HEK293T (cell line): Measurements from ENCODE around the gene CCDC170.

Experiments
- CTCF ChIA-PET: fragments of 350-600 bp; formaldehyde crosslinking; extraction: SDS; loops from one replicate; lab custom pipeline; 2021; ENCODE audit warnings: antibody characterized with exemption, inconsistent platforms; lab: Yijun Ruan, JAX
- POLR2A ChIA-PET: fragments of 350-600 bp; formaldehyde crosslinking; extraction: SDS; loops from one replicate; lab custom pipeline; 2020; ENCODE audit warnings: antibody characterized with exemption, inconsistent platforms; lab: Yijun Ruan, JAX
- DNase-seq: peaks from one replicate; pipeline ENCODE4 v3.0.0; 2012; ENCODE audit warnings: mixed read lengths; ENCODE audit errors: extremely low spot score
- ARNT ChIP-seq: fragments of 450-650 bp; IDR thresholded peaks from 2 replicates; pipeline ENCODE4 v1.6.1; 2017; ENCODE audit warnings: mild to moderate bottlenecking
- BHLHE40 ChIP-seq: fragments of 450-650 bp; IDR thresholded peaks from 2 replicates; pipeline ENCODE4 v1.6.1; 2016; ENCODE audit warnings: mild to moderate bottlenecking, moderate library complexity, borderline replicate concordance
- CTBP1 ChIP-seq: fragments of 450-650 bp; IDR thresholded peaks from 2 replicates; pipeline ENCODE4 v1.6.1; 2016; ENCODE audit warnings: borderline replicate concordance
- ELF4 ChIP-seq: fragments of 450-650 bp; IDR thresholded peaks from 2 replicates; pipeline ENCODE4 v1.6.1; 2017; ENCODE audit warnings: antibody characterized with exemption
- FOXA1 ChIP-seq: fragments of 450-650 bp; IDR thresholded peaks from 2 replicates; pipeline ENCODE4 v1.6.1; 2016; ENCODE audit warnings: mild to moderate bottlenecking
- FOXK2 ChIP-seq: fragments of 450-650 bp; IDR thresholded peaks from 2 replicates; pipeline ENCODE4 v1.6.1; 2016; ENCODE audit warnings: mild to moderate bottlenecking
- FOXM1 ChIP-seq: fragments of 450-650 bp; IDR thresholded peaks from 2 replicates; pipeline ENCODE4 v1.6.1; 2017; ENCODE audit warnings: mild to moderate bottlenecking, borderline replicate concordance
- HDGF ChIP-seq: fragments of 450-650 bp; IDR thresholded peaks from 2 replicates; pipeline ENCODE4 v1.6.1; 2017; ENCODE audit warnings: antibody characterized with exemption, borderline replicate concordance
- L3MBTL2 ChIP-seq: fragments of 450-650 bp; conservative IDR thresholded peaks from 2 replicates; pipeline ENCODE4 v1.6.1; 2016; ENCODE audit warnings: mild to moderate bottlenecking
- LEF1 ChIP-seq: fragments of 450-650 bp; IDR thresholded peaks from 2 replicates; pipeline ENCODE4 v1.6.1; 2017; ENCODE audit warnings: mild to moderate bottlenecking, borderline replicate concordance
- NFRKB ChIP-seq: fragments of 450-650 bp; IDR thresholded peaks from 2 replicates; pipeline ENCODE4 v1.6.1; 2016; ENCODE audit warnings: mild to moderate bottlenecking, moderate library complexity
- SP1 ChIP-seq: fragments of 450-650 bp; IDR thresholded peaks from 2 replicates; pipeline ENCODE4 v1.6.1; 2017
- SUZ12 ChIP-seq: fragments of 450-650 bp; IDR thresholded peaks from 2 replicates; pipeline ENCODE4 v1.6.1; 2016; ENCODE audit warnings: mild to moderate bottlenecking
- TARDBP ChIP-seq: fragments of 450-650 bp; IDR thresholded peaks from 2 replicates; pipeline ENCODE4 v1.6.1; 2016
- ZNF384 ChIP-seq: fragments of 450-650 bp; IDR thresholded peaks from 2 replicates; pipeline ENCODE4 v1.6.1; 2016
- TF ChIP-seq, protein P1 (sequence below): fragments of 450-650 bp; IDR thresholded peaks from 2 replicates; pipeline ENCODE4 v1.6.1; 2016

Gene CCDC170

DNA sequence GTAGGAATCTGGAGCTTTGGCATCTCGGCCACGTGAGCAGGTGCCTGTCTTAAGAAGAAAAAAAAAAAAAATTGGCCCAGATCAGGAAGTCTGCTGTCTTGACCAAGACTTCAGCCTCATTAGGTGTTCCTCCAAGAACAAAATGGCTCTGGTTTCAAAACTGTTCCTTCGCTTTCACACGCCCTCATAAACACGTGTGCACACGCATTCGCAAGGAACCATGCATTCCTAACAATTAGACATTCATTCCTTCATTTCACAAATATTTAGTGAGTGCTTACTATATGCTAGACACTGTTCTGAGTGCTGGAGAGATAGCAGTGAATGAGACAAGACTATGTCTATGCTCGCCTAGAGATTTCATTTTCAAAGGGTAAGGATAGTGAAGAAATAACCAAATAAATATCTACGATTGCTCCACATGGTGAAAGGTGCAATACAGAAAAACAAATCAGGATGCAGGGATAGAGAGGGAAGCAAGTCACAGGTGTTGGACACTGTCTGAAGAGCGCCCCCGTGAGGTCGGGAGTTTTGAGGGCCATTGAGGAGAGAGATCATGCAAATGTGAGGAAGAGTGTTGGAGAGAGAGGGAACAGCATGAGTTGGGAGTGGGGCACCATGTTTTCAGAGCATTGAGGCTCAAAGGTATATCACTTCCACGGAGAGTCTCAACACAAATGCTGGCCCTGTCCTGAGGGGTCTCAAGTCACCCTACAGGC, 53.3 kb downstream of the CCDC170 start:
- no peak for DNase-seq
- no peak for TF ChIP-seq FOXA1
- no peak for TF ChIP-seq SUZ12
- no peak for TF ChIP-seq FOXM1
- no peak for TF ChIP-seq BHLHE40
- POLR2A ChIA-PET, result no interaction called here
- CTCF ChIA-PET, result no interaction called here

DNA sequence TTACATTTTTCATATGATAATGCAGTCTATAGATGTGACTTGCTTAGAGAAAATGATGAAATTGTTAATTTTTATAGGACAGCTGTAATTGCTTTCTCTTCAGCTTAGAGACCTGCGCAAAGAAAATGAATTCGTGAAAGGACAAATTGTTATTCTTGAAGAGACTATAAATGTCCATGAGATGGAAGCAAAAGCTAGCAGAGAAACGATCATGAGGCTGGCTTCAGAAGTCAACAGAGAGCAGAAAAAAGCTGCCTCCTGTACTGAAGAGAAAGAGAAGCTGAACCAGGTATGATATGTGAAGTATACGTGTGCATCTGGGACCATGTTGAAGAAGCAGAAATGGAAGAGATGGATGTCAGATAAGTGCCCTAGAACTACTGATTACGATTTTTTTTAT, 54.4 kb downstream of the CCDC170 start:
- ChIA-PET POLR2A (no interaction called here), CTCF (no interaction called here)
- TF ChIP-seq FOXM1, result no peak
- TF ChIP-seq HDGF, result no peak
- DNase-seq, result no peak

DNA sequence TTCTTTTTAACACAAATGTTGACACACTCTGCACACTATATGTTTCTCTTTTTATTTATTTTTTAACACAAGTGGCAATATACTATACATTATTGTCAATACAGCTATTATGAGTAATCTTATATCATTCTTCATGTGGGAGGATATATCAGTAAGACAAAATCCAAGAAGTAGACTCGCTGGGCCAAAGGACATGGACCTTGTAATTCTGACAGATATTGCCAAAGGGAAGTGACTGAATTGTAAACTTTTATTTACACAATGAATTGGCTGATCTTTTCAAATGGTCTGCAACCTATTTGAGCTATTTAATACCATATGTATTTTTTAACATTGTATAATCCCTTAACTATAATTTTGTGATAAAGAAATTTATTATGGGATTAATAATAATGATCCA, 56.0 kb downstream of the CCDC170 start:
- no peak for DNase-seq
- TF ChIP-seq SP1 (no peak), BHLHE40 (no peak), ARNT (no peak)
- ChIA-PET CTCF (no interaction called here), POLR2A (no interaction called here)

DNA sequence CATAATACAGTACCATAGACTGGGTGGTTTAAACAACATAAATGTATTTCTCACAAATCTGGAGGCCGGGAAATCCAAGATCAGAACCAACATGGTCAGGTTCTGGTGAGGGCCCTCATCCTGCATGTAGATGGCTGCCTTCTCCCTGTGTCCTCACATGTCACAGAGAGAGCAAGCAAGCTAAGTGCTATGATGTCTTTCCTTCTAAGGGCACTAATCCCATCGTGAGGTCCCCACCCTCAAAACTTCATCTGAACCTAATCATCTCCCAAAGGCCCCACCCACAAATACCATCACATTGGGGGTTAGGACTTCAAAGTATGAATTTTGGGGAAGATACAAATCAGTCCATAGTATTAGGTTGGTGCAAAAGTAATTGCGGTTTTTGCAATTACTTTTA, 56.8 kb downstream of the CCDC170 start:
- CTCF ChIA-PET, result no interaction called here
- POLR2A ChIA-PET, result no interaction called here
- no peak for TF ChIP-seq FOXK2
- TF ChIP-seq FOXA1, result no peak
- no peak for TF ChIP-seq CTBP1
- no peak for TF ChIP-seq SP1
- no peak for TF ChIP-seq LEF1
- peak; percentile 33; the same call in 1 of the 2 replicates for TF ChIP-seq ELF4
- TF ChIP-seq ZNF384, result no peak
- no peak for DNase-seq

DNA sequence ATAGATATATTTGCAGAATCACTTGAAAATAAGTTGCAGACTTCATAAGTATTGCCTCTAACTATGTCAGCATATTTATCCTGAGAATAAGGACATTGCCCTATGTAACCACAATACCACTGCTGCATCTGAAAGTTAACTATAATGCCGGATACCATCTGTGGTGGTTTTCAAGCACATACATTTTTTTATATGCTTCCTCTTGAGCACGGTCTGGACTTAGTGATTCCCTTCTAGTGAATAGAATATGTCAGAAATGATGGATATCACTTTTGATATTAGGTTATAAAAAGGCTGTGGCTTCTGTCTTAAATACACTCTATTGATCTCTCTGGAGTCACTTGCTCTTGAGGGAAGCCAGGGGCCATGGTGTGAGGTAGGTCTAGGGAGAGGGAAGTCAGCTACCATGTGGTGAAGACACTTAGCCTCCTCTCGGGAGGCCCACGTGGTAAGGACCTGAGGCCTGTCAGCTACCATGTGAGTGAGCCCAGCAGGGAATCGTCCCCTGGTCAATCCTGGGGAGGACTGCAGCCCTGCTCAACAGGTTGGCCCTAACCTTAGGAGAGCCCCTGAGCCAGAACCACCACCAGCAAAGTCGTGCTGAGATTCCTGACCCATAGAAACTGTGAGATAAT, 57.5 kb downstream of the CCDC170 start:
- TF ChIP-seq, protein P1, sequence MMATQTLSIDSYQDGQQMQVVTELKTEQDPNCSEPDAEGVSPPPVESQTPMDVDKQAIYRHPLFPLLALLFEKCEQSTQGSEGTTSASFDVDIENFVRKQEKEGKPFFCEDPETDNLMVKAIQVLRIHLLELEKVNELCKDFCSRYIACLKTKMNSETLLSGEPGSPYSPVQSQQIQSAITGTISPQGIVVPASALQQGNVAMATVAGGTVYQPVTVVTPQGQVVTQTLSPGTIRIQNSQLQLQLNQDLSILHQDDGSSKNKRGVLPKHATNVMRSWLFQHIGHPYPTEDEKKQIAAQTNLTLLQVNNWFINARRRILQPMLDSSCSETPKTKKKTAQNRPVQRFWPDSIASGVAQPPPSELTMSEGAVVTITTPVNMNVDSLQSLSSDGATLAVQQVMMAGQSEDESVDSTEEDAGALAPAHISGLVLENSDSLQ, result no peak
- no peak for TF ChIP-seq ELF4
- ChIA-PET POLR2A (no interaction called here), CTCF (no interaction called here)
- no peak for DNase-seq

DNA sequence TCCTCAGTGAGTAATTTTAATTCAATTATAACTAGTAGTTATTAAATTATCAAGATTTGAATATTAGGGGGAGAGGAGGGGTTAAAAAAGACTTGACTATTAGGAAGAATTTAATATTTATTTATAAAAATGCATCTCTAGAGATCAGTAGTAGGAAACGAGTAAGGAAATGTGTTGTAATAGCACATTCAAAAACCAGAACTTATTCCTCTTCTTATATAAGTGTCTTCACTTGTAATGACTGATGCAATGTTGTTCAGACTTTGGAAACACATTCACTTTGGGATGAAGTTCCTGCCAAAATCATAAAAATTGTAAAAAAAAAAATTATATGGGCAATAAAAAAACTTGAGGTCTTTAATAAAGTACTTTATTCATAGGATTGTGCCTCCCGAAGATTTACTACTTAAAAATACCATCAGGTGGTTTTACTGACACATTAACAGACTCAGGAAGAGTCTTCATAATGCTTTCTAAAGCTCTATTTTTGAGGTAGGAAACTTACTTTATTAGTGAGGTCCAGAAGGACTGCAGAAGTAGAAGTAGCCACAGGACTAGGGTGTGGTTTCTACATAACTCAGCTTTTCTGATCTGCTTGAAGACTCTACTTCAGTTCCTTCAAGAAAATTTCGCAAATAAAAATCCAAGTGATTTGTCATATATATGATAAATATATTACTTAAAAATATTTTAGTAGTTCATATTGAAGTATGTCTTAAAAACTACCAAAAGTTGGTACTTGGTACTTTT, 59.8 kb downstream of the CCDC170 start:
- ChIA-PET POLR2A (no interaction called here), CTCF (no interaction called here)
- no peak for TF ChIP-seq LEF1
- no peak for TF ChIP-seq ARNT
- TF ChIP-seq FOXK2, result no peak
- no peak for TF ChIP-seq ZNF384
- no peak for TF ChIP-seq HDGF
- TF ChIP-seq SUZ12, result no peak
- TF ChIP-seq BHLHE40, result no peak
- TF ChIP-seq, protein P1, result no peak
- TF ChIP-seq CTBP1, result no peak
- DNase-seq, result no peak

DNA sequence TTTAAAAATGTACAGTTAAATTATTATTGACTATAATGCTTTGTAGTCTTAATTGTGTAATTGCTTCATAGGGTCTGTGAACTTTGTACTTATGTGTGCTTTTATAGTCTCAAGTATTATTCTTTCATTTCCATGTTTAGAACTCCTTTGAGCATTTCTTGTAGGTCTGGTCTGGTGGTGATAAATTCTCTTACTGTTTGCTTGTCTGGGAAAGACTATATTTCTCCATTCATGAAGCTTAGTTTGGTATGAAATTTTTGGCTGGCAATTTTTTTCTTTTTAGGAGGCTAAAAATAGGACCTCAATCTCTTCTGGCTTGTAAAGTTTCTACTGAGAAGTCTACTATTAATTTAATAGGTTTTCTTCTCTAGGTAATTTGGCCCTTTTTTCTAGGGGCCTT, 67.4 kb downstream of the CCDC170 start:
- no peak for TF ChIP-seq NFRKB
- CTCF ChIA-PET, result no interaction called here
- DNase-seq, result no peak
- POLR2A ChIA-PET, result no interaction called here

DNA sequence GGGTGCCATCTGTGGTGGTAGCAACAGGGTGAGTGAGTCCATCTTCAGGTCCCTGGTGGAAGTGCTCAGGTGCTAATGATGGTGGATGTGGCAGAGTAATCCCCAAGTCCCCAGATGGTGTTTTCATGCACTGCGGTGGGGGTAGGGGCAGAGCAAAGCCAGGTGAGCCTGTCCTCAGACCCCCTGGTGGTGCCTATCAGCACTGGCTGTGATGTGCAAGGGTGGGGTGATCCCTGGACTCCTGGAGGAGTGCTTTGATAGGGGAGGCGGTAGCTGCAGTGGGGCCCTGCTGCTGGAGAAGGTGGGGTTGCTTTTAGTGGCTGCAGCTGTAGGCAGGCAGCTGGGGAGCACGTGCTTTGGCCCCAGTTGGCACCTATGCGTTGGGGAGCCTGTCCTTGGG, 70.8 kb downstream of the CCDC170 start:
- TF ChIP-seq CTBP1, result no peak
- no peak for TF ChIP-seq FOXA1
- no peak for TF ChIP-seq SUZ12
- TF ChIP-seq FOXK2, result no peak
- TF ChIP-seq HDGF, result no peak
- no peak for TF ChIP-seq BHLHE40
- TF ChIP-seq TARDBP, result no peak
- TF ChIP-seq FOXM1, result no peak
- TF ChIP-seq SP1, result no peak
- TF ChIP-seq ZNF384, result no peak
- TF ChIP-seq, protein P1, result no peak
- no peak for TF ChIP-seq ELF4
- TF ChIP-seq L3MBTL2, result no peak
- ChIA-PET CTCF (no interaction called here), POLR2A (no interaction called here)
- DNase-seq, result no peak
